Activated T-helper 1 cell treated with Interleukin-2 at 50 U/mL for 16 hours (primary cell): ENCODE data around the gene UBXN7.
A peak's percentile ranks its signal among the peaks of the same experiment; 100 is the strongest.
"Not testable (repeated sequence)": the region's sequence is repeated elsewhere in the genome, so short reads cannot be mapped to it uniquely, and the experiment has no call there.

Source experiments
- DNase-seq: peaks from one replicate; pipeline ENCODE4 v3.0.0-alpha.2; 2020; ENCODE audit warnings: low read depth

Gene UBXN7

GRCh38 chr3:196355668-196356067 is 76.6 kb downstream of the UBXN7 start:
- DNase-seq: no peak

- no peak for DNase-seq
These were observed 78.1 kb downstream of the UBXN7 start for GRCh38 chr3:196354132-196354531.

GRCh38 chr3:196351541-196351940 is 80.7 kb downstream of the UBXN7 start:
- no peak for DNase-seq

- no peak for DNase-seq
These were observed 82.2 kb downstream of the UBXN7 start for GRCh38 chr3:196350067-196350466.

GRCh38 chr3:196348698-196349097 is 83.5 kb downstream of the UBXN7 start:
- no peak for DNase-seq

- DNase-seq: no peak
These were observed 87.6 kb downstream of the UBXN7 start for GRCh38 chr3:196344663-196345062.

GRCh38 chr3:196343917-196344316 is 88.3 kb downstream of the UBXN7 start:
- DNase-seq: not testable (repeated sequence)

GRCh38 chr3:196341137-196341536 is 91.1 kb downstream of the UBXN7 start:
- DNase-seq: no peak

- DNase-seq: no peak
These were observed 91.8 kb downstream of the UBXN7 start for GRCh38 chr3:196340466-196340865.

GRCh38 chr3:196339493-196340254 is 92.6 kb downstream of the UBXN7 start:
- DNase-seq: no peak

GRCh38 chr3:196339044-196339443 is 93.2 kb downstream of the UBXN7 start:
- DNase-seq: no peak

- DNase-seq: no peak
These were observed 95.7 kb downstream of the UBXN7 start for GRCh38 chr3:196336319-196337145.

GRCh38 chr3:196335503-196335948 is 96.7 kb downstream of the UBXN7 start:
- DNase-seq: no peak

GRCh38 chr3:196334982-196335381 is 97.2 kb downstream of the UBXN7 start:
- DNase-seq: no peak

- no peak for DNase-seq
These were observed 100.1 kb downstream of the UBXN7 start for GRCh38 chr3:196332168-196332567.

GRCh38 chr3:196327405-196327804 is 104.8 kb downstream of the UBXN7 start:
- no peak for DNase-seq

- DNase-seq: no peak
These were observed 105.3 kb downstream of the UBXN7 start for GRCh38 chr3:196326936-196327335.

GRCh38 chr3:196323691-196324090 is 108.5 kb downstream of the UBXN7 start:
- DNase-seq: no peak

GRCh38 chr3:196323016-196323415 is 109.2 kb downstream of the UBXN7 start:
- DNase-seq: no peak

- DNase-seq: no peak
These were observed 111.1 kb downstream of the UBXN7 start for GRCh38 chr3:196321162-196321561.

- DNase-seq: no peak
These were observed 112.1 kb downstream of the UBXN7 start for GRCh38 chr3:196320137-196320536.

- DNase-seq: peak; percentile 83
These were observed 114.3 kb downstream of the UBXN7 start, which contains the start of gene DYNLT2B for GRCh38 chr3:196317687-196318467. Gene DYNLT2B (minus strand): TSS chr3:196318240. CDS start chr3:196318152, 88 bp downstream.
